ENCODE results near the gene PGPEP1.

Gene PGPEP1

DNA sequence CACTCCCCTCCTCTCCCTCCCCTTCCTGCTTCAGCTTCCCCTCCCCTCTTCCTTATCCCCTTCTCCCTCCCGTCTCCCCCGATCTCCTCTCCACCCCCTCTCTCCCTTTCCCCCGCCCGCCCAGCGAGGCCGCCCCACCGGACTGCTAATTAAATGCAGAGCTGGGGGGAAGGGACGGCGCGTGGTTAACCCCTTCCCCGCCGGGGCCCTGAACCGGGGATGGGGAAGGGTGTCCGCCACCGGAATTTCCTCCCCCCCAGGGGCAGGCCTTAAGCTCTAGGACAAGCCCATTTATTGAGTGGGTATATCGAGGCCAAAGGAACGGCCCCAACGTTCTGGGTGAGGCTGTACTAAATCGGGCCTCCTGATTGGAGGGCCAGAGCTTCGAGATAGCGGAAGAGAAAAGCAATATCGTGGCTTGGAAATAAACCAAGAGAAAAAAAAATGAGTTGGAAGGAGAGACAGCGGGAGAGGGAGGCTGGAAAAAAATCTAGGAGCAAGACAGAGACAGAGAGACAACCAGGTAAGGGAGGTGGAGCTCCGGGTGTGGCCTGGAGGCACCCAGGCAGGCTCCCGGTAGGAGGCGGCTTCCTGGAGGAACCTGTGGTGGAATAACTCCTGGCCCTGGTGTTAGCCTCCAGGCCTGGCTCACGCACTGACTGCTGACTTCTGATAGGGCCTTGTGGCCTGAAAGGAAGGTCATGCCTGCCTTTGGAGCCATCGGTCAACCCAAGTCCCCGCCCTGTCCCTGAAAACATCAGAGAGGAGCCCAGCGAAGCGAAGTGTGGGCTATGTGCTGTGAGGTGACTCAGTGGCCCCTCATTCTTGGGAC lies 47.4 kb upstream of the PGPEP1 start:
- TF ChIP-seq POLR2AphosphoS5 (IDR thresholded peaks at IDR 0.05; ENCODE audit: low read depth, low read length) = no peak
- TF ChIP-seq FOXP2 (optimal IDR thresholded peaks at IDR 0.05; ENCODE audit: borderline replicate concordance, extremely low read depth, extremely low read length, insufficient read depth) = peak; percentile 59

DNA sequence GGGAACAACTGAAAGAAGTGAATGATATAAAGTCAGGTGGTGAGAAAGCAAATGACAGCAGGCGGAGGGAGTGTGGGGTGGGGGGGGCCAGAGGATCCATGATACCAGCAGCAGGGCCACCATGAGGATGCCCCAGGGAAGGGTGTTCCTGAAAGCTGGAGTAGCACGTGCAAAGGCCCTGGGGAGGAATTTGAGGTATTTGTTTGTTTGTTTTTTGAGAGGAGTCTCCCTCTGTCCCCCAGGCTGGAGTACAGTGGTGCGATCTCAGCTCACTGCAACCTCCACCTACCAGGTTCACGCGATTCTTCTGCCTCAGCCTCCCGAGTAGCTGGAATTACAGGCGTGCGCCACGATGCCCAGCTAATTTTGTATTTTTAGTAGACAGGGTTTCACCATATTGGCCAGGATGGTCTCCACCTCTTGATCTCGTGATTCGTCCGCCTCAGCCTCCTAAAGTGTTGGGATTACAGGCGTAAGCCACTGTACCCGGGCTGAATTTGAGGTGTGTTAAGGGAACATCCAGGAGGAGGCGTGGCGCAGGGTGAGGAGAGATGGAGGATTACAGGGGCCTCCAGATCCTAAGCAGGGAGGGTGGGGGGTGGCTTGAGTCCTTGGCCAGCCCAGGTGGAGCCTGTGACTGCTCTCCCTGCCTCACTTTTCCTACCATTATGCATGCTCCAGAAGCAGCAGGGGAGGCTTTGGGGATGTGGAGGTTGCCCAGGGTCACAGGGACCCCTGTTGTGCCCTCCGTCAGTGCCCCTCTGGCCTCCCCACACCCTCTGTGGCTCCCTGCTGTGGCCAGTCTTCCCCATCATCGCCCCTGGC lies 46.5 kb upstream of the PGPEP1 start:
- TF ChIP-seq POLR2AphosphoS5 (IDR thresholded peaks at IDR 0.05; ENCODE audit: low read depth, low read length) = no peak
- no peak for TF ChIP-seq FOXP2 (optimal IDR thresholded peaks at IDR 0.05; ENCODE audit: borderline replicate concordance, extremely low read depth, extremely low read length, insufficient read depth)
- no peak for TF ChIP-seq SIN3A (IDR thresholded peaks at IDR 0.05; ENCODE audit: borderline replicate concordance, insufficient read depth, low read length)
- TF ChIP-seq, protein P1, sequence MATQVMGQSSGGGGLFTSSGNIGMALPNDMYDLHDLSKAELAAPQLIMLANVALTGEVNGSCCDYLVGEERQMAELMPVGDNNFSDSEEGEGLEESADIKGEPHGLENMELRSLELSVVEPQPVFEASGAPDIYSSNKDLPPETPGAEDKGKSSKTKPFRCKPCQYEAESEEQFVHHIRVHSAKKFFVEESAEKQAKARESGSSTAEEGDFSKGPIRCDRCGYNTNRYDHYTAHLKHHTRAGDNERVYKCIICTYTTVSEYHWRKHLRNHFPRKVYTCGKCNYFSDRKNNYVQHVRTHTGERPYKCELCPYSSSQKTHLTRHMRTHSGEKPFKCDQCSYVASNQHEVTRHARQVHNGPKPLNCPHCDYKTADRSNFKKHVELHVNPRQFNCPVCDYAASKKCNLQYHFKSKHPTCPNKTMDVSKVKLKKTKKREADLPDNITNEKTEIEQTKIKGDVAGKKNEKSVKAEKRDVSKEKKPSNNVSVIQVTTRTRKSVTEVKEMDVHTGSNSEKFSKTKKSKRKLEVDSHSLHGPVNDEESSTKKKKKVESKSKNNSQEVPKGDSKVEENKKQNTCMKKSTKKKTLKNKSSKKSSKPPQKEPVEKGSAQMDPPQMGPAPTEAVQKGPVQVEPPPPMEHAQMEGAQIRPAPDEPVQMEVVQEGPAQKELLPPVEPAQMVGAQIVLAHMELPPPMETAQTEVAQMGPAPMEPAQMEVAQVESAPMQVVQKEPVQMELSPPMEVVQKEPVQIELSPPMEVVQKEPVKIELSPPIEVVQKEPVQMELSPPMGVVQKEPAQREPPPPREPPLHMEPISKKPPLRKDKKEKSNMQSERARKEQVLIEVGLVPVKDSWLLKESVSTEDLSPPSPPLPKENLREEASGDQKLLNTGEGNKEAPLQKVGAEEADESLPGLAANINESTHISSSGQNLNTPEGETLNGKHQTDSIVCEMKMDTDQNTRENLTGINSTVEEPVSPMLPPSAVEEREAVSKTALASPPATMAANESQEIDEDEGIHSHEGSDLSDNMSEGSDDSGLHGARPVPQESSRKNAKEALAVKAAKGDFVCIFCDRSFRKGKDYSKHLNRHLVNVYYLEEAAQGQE (IDR thresholded peaks at IDR 0.05; ENCODE audit: insufficient read depth in 1 of 2, low read depth in 2 of 2, low read length in 2 of 2) = no peak
- TF ChIP-seq TAF1 (IDR thresholded peaks at IDR 0.05; ENCODE audit: borderline replicate concordance, insufficient read depth, low read length) = no peak

- TF ChIP-seq TAF1 (IDR thresholded peaks at IDR 0.05; ENCODE audit: borderline replicate concordance, insufficient read depth, low read length) = no peak
- TF ChIP-seq POLR2AphosphoS5 (IDR thresholded peaks at IDR 0.05; ENCODE audit: low read depth, low read length) = no peak
- no peak for TF ChIP-seq SIN3A (IDR thresholded peaks at IDR 0.05; ENCODE audit: borderline replicate concordance, insufficient read depth, low read length)
- TF ChIP-seq, protein P1 (IDR thresholded peaks at IDR 0.05; ENCODE audit: insufficient read depth in 1 of 2, low read depth in 2 of 2, low read length in 2 of 2) = no peak
- TF ChIP-seq FOXP2 (optimal IDR thresholded peaks at IDR 0.05; ENCODE audit: borderline replicate concordance, extremely low read depth, extremely low read length, insufficient read depth) = no peak
Observed at GRCh38 chr19:18294467-18294864, 45.9 kb upstream of the PGPEP1 start.

GRCh38 chr19:18295034-18295451 lies 45.4 kb upstream of the PGPEP1 start:
- TF ChIP-seq TAF1 (IDR thresholded peaks at IDR 0.05; ENCODE audit: borderline replicate concordance, insufficient read depth, low read length) (no peak), SIN3A (IDR thresholded peaks at IDR 0.05; ENCODE audit: borderline replicate concordance, insufficient read depth, low read length) (no peak), FOXP2 (optimal IDR thresholded peaks at IDR 0.05; ENCODE audit: borderline replicate concordance, extremely low read depth, extremely low read length, insufficient read depth) (no peak), POLR2AphosphoS5 (IDR thresholded peaks at IDR 0.05; ENCODE audit: low read depth, low read length) (no peak)
- TF ChIP-seq, protein P1 (IDR thresholded peaks at IDR 0.05; ENCODE audit: insufficient read depth in 1 of 2, low read depth in 2 of 2, low read length in 2 of 2) = no peak

- no peak for TF ChIP-seq POLR2AphosphoS5 (IDR thresholded peaks at IDR 0.05; ENCODE audit: low read depth, low read length)
- TF ChIP-seq FOXP2 (optimal IDR thresholded peaks at IDR 0.05; ENCODE audit: borderline replicate concordance, extremely low read depth, extremely low read length, insufficient read depth) = no peak
- no peak for TF ChIP-seq TAF1 (IDR thresholded peaks at IDR 0.05; ENCODE audit: borderline replicate concordance, insufficient read depth, low read length)
- TF ChIP-seq SIN3A (IDR thresholded peaks at IDR 0.05; ENCODE audit: borderline replicate concordance, insufficient read depth, low read length) = no peak
- TF ChIP-seq, protein P1 (IDR thresholded peaks at IDR 0.05; ENCODE audit: insufficient read depth in 1 of 2, low read depth in 2 of 2, low read length in 2 of 2) = no peak
Observed at GRCh38 chr19:18297308-18297707, 43.1 kb upstream of the PGPEP1 start.

Data from PFSK-1 (cell line).